HEK293 (cell line): Measurements from ENCODE around the gene CHEK1.
A peak's percentile ranks its signal among the peaks of the same experiment; 100 is the strongest.

Experiments used
- BCL11B ChIP-seq: fragments of 450-650 bp; formaldehyde crosslinking; IDR thresholded peaks from 2 replicates; pipeline ENCODE4 v1.5.1; 2016; ENCODE audit warnings: low read depth, missing biosample characterization, missing genetic modification characterization
- BCL6B ChIP-seq: fragments of 450-650 bp; formaldehyde crosslinking; IDR thresholded peaks from 2 replicates; pipeline ENCODE4 v1.5.1; 2017; ENCODE audit warnings: missing biosample characterization, missing genetic modification characterization
- CTCF ChIP-seq: fragments of 450-650 bp; formaldehyde crosslinking; IDR thresholded peaks from 2 replicates; pipeline ENCODE4 v1.5.1; 2016; ENCODE audit warnings: missing biosample characterization, missing genetic modification characterization
- GFI1B ChIP-seq: fragments of 450-650 bp; formaldehyde crosslinking; IDR thresholded peaks from 2 replicates; pipeline ENCODE4 v1.5.1; 2016; ENCODE audit warnings: missing biosample characterization, missing genetic modification characterization
- HOXC10 ChIP-seq: sonication (generic); formaldehyde crosslinking; IDR thresholded peaks from 2 replicates; pipeline ENCODE4 v1.8.1; 2023; ENCODE audit warnings: mild to moderate bottlenecking, missing genetic modification reagents
- KLF17 ChIP-seq: fragments of 450-650 bp; formaldehyde crosslinking; IDR thresholded peaks from 2 replicates; pipeline ENCODE4 v1.5.1; 2016; ENCODE audit warnings: missing biosample characterization, missing genetic modification characterization
- KLF7 ChIP-seq: fragments of 450-650 bp; formaldehyde crosslinking; IDR thresholded peaks from 2 replicates; pipeline ENCODE4 v1.5.1; 2016; ENCODE audit warnings: missing biosample characterization, missing genetic modification characterization, borderline replicate concordance
- KLF8 ChIP-seq: fragments of 450-650 bp; formaldehyde crosslinking; IDR thresholded peaks from 2 replicates; pipeline ENCODE4 v1.5.1; 2016; ENCODE audit warnings: missing biosample characterization, missing genetic modification characterization
- KLF9 ChIP-seq: fragments of 450-650 bp; formaldehyde crosslinking; IDR thresholded peaks from 2 replicates; pipeline ENCODE4 v1.5.1; 2016; ENCODE audit warnings: missing biosample characterization, missing genetic modification characterization, low read depth
- OSR2 ChIP-seq: fragments of 450-650 bp; formaldehyde crosslinking; IDR thresholded peaks from 2 replicates; pipeline ENCODE4 v1.5.1; 2016; ENCODE audit warnings: missing biosample characterization, missing genetic modification characterization
- SP3 ChIP-seq: fragments of 450-650 bp; formaldehyde crosslinking; IDR thresholded peaks from 2 replicates; pipeline ENCODE4 v1.5.1; 2016; ENCODE audit warnings: missing biosample characterization, missing genetic modification characterization
- YY2 ChIP-seq: fragments of 450-650 bp; formaldehyde crosslinking; IDR thresholded peaks from 2 replicates; pipeline ENCODE4 v1.5.1; 2016; ENCODE audit warnings: missing biosample characterization, missing genetic modification characterization
- ZBTB1 ChIP-seq: fragments of 450-650 bp; formaldehyde crosslinking; IDR thresholded peaks from 2 replicates; pipeline ENCODE4 v1.5.1; 2016; ENCODE audit warnings: missing biosample characterization, missing genetic modification characterization
- ZNF133 ChIP-seq: fragments of 450-650 bp; formaldehyde crosslinking; IDR thresholded peaks from 2 replicates; pipeline ENCODE4 v1.5.1; 2016; ENCODE audit warnings: missing biosample characterization, missing genetic modification characterization
- ZNF202 ChIP-seq: fragments of 450-650 bp; formaldehyde crosslinking; IDR thresholded peaks from 2 replicates; pipeline ENCODE4 v1.5.1; 2016; ENCODE audit warnings: missing biosample characterization, missing genetic modification characterization, borderline replicate concordance
- ZNF223 ChIP-seq: fragments of 450-650 bp; formaldehyde crosslinking; IDR thresholded peaks from 2 replicates; pipeline ENCODE4 v1.5.1; 2016; ENCODE audit warnings: missing biosample characterization, missing genetic modification characterization
- ZNF274 ChIP-seq, 2 experiments: fragments of 200-500 bp in 1 of 2; fragments of 450-650 bp in 1 of 2; sonication (Bioruptor generic) in 1 of 2; formaldehyde crosslinking in 1 of 2; IDR thresholded peaks; 2 replicates each; pipeline versions ENCODE4 v1.5.1 to v1.6.1; 2014 to 2016; ENCODE audit warnings: borderline replicate concordance in 1 of 2, inconsistent platforms in 1 of 2, low read length in 1 of 2, missing biosample characterization in 1 of 2, missing genetic modification characterization in 1 of 2
- ZNF302 ChIP-seq: fragments of 450-650 bp; formaldehyde crosslinking; IDR thresholded peaks from 2 replicates; pipeline ENCODE4 v1.5.1; 2016; ENCODE audit warnings: missing biosample characterization, missing genetic modification characterization, low read depth
- ZNF404 ChIP-seq: fragments of 450-650 bp; formaldehyde crosslinking; IDR thresholded peaks from 2 replicates; pipeline ENCODE4 v1.5.1; 2017; ENCODE audit warnings: missing biosample characterization, missing genetic modification characterization
- ZNF529 ChIP-seq: fragments of 450-650 bp; formaldehyde crosslinking; IDR thresholded peaks from 2 replicates; pipeline ENCODE4 v1.5.1; 2017; ENCODE audit warnings: missing genetic modification characterization, missing biosample characterization; ENCODE audit not compliant: insufficient replicate concordance
- ZNF548 ChIP-seq: fragments of 450-650 bp; formaldehyde crosslinking; IDR thresholded peaks from 2 replicates; pipeline ENCODE4 v1.5.1; 2016; ENCODE audit warnings: missing biosample characterization, missing genetic modification characterization
- ZNF610 ChIP-seq: fragments of 450-650 bp; formaldehyde crosslinking; IDR thresholded peaks from 2 replicates; pipeline ENCODE4 v1.5.1; 2016; ENCODE audit warnings: missing biosample characterization, missing genetic modification characterization, borderline replicate concordance
- ZNF623 ChIP-seq: fragments of 450-650 bp; formaldehyde crosslinking; IDR thresholded peaks from 2 replicates; pipeline ENCODE4 v1.5.1; 2016; ENCODE audit warnings: missing biosample characterization, missing genetic modification characterization
- ZNF626 ChIP-seq: fragments of 450-650 bp; sonication (Bioruptor Pico); formaldehyde crosslinking; IDR thresholded peaks from 2 replicates; pipeline ENCODE4 v1.5.1; 2018; ENCODE audit warnings: missing biosample characterization, missing genetic modification characterization, inconsistent platforms
- ZNF629 ChIP-seq: fragments of 450-650 bp; formaldehyde crosslinking; IDR thresholded peaks from 2 replicates; pipeline ENCODE4 v1.5.1; 2017; ENCODE audit warnings: missing biosample characterization, missing genetic modification characterization
- ZNF645 ChIP-seq: fragments of 450-650 bp; formaldehyde crosslinking; IDR thresholded peaks from 2 replicates; pipeline ENCODE4; 2016; ENCODE audit warnings: missing biosample characterization, missing genetic modification characterization
- ZNF658 ChIP-seq: fragments of 450-650 bp; formaldehyde crosslinking; IDR thresholded peaks from 2 replicates; pipeline ENCODE4; 2016; ENCODE audit warnings: missing biosample characterization, missing genetic modification characterization
- ZNF677 ChIP-seq: fragments of 450-650 bp; IDR thresholded peaks from 2 replicates; pipeline ENCODE4 v1.5.0; 2018; ENCODE audit warnings: missing biosample characterization, mild to moderate bottlenecking, missing genetic modification characterization, moderate library complexity
- ZNF707 ChIP-seq: fragments of 450-650 bp; formaldehyde crosslinking; IDR thresholded peaks from 2 replicates; pipeline ENCODE4 v1.5.1; 2016; ENCODE audit warnings: missing biosample characterization, missing genetic modification characterization
- ZNF776 ChIP-seq: fragments of 450-650 bp; formaldehyde crosslinking; IDR thresholded peaks from 2 replicates; pipeline ENCODE4 v1.5.0; 2017; ENCODE audit warnings: missing biosample characterization, missing genetic modification characterization, borderline replicate concordance
- ZNF837 ChIP-seq: fragments of 450-650 bp; formaldehyde crosslinking; IDR thresholded peaks from 2 replicates; pipeline ENCODE4 v1.5.1; 2016; ENCODE audit warnings: missing biosample characterization, missing genetic modification characterization
- ZSCAN30 ChIP-seq: fragments of 450-650 bp; IDR thresholded peaks from 2 replicates; pipeline ENCODE4 v1.5.1; 2018; ENCODE audit warnings: missing biosample characterization, mild to moderate bottlenecking, missing genetic modification characterization, moderate library complexity
- TF ChIP-seq, protein P1 (sequence below): fragments of 450-650 bp; formaldehyde crosslinking; IDR thresholded peaks from 2 replicates; pipeline ENCODE4 v1.5.1; 2016; ENCODE audit warnings: missing biosample characterization, missing genetic modification characterization
- TF ChIP-seq, protein P2 (sequence below): fragments of 450-650 bp; formaldehyde crosslinking; IDR thresholded peaks from 2 replicates; pipeline ENCODE4 v1.5.1; 2016; ENCODE audit warnings: missing biosample characterization, missing genetic modification characterization

CHEK1 gene

DNA sequence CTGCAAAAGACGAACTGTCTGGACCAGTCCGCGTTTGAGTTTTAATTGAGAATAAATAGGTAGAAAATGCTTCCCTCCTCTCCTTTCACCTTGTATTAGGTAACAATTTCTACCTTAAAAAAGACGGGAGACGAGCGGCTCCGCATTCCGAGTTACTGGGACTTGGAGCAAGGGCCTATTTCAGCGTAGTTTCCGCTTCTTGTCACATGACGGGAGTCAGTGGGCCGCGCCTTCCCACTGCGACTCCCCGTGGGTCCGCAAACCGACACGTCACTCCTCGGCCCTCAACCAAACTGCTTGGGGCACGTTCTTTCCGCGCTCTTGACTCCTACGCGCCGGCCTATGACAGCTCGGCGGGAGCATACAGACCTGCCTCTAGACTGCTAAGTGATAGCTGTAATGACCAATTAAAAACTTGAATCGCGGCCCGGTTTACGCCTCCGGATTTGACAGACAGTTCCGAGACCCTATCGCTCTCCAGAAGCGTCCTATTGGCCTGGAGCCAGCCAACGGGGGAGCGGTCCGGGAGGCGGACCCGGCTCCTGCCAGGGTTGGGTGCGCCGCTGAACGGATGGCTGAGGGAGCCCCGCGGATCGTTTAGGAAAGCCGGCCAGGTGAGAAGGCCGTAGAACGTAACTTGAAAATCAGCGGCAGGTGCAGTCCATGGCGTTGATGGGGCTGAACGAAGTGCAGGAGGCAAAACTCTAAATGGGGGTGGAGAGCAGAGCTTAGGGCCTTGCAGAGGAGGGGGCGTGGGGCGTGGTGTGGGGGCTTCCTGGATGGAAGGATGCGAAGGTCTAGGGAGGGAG is 32.5 kb upstream of the CHEK1 start, which contains the start of gene STT3A (continued):
- TF ChIP-seq KLF9 (tag by site-specific recombination) (peak; percentile 89), OSR2 (tag by site-specific recombination) (no peak), ZNF548 (no peak), ZNF274 (IDR thresholded peaks at IDR 0.05; ENCODE audit: low read length) (no peak), ZNF274 (tag by site-specific recombination; IDR thresholded peaks at IDR 0.05; ENCODE audit: borderline replicate concordance) (no peak), BCL11B (tag by site-specific recombination) (no peak), ZNF623 (tag by site-specific recombination) (no peak), ZNF658 (tag by site-specific recombination) (no peak), HOXC10 (CRISPR knock-in tag) (no peak), SP3 (tag by site-specific recombination) (peak; percentile 88), ZNF677 (tag by site-specific recombination) (no peak), KLF17 (peak; percentile 9; the same call in 1 of the 2 replicates), ZNF529 (no peak), ZNF776 (tag by site-specific recombination) (no peak), ZNF223 (no peak), BCL6B (tag by site-specific recombination) (no peak), ZNF202 (tag by site-specific recombination) (no peak), CTCF (tag by site-specific recombination) (no peak), KLF8 (tag by site-specific recombination) (peak; percentile 62; the same call in 1 of the 2 replicates), ZNF610 (no peak), ZNF133 (no peak), YY2 (tag by site-specific recombination) (no peak), ZNF629 (peak; percentile 87), KLF7 (tag by site-specific recombination) (peak; percentile 76; the same call in 1 of the 2 replicates), GFI1B (tag by site-specific recombination) (no peak), ZNF707 (tag by site-specific recombination) (no peak), ZNF302 (tag by site-specific recombination) (no peak), ZNF837 (tag by site-specific recombination) (no peak), ZNF645 (no peak), ZBTB1 (no peak), ZNF404 (tag by site-specific recombination) (no peak), ZSCAN30 (no peak), ZNF626 (no peak)
- TF ChIP-seq, protein P1, sequence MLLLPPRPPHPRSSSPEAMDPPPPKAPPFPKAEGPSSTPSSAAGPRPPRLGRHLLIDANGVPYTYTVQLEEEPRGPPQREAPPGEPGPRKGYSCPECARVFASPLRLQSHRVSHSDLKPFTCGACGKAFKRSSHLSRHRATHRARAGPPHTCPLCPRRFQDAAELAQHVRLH = no peak; the same call in 1 of the 2 replicates
- TF ChIP-seq, protein P2, sequence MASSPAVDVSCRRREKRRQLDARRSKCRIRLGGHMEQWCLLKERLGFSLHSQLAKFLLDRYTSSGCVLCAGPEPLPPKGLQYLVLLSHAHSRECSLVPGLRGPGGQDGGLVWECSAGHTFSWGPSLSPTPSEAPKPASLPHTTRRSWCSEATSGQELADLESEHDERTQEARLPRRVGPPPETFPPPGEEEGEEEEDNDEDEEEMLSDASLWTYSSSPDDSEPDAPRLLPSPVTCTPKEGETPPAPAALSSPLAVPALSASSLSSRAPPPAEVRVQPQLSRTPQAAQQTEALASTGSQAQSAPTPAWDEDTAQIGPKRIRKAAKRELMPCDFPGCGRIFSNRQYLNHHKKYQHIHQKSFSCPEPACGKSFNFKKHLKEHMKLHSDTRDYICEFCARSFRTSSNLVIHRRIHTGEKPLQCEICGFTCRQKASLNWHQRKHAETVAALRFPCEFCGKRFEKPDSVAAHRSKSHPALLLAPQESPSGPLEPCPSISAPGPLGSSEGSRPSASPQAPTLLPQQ (tag by site-specific recombination) = no peak; the same call in 1 of the 2 replicates
